GM21381 (cell line): Measurements from ENCODE around the gene TRMT1.

Experiments
- ATAC-seq: cut with Tn5 transposase; IDR thresholded peaks from one replicate; pipeline ENCODE4 v1.9.1; 2021; ENCODE audit warnings: mild to moderate bottlenecking, moderate library complexity; ENCODE audit not compliant: unreplicated experiment

TRMT1 gene

DNA sequence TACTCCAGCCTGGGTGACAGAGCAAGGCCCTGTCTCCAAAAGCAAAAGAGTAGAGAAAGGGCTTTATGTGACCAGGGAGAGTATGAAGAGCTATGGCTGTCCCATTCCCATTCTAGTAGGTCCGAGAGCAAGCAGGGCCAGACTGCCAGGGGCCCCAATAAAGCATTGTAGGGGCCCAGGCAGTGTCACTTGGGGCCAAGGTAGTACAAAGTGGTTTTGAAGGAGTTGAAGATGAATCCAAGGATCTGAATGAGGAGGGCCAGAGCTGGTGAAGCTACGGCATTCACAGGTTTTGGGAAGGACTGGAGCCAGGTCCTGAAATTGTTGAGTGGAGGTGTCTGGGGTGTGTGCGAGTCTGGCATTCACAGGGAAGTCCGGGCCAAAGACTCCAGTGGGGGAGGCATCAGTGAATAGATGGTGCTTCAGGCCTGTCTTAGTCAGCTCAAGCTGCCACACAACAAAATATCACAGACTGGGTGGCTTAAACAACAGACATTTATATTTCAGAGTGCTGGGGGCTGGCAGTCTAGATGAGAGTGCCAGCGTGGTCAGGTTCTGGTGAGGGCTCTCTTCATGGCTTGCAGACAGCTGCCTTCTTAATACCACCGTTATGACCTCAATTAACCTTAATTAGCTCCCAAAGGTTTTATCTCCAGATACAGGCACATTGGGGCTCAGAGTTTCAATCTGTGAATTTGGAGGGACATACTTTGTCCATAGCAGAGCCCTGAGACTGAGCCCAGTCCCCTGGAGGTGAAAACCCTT lies 11.5 kb upstream of the TRMT1 start:
- no peak for ATAC-seq

DNA sequence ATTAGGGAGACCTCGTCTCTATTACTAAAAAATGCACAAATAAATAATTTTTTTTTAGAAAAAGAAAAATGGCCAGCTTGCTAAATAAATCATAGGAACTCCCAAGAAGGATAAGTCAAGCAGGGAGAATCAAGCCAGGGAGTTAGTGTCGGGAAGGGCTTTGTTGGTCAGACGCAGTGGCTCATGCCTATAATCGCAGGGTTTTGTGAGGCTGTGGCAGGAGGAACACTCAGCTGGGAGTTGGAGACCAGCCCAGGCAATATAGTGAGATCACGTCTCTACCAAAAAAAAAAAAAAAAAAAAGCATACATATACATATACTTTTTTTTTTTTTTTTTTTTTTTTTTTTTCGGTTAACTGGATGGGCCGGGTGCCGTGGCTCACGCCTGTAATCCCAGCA lies 10.5 kb upstream of the TRMT1 start:
- ATAC-seq, result no peak

DNA sequence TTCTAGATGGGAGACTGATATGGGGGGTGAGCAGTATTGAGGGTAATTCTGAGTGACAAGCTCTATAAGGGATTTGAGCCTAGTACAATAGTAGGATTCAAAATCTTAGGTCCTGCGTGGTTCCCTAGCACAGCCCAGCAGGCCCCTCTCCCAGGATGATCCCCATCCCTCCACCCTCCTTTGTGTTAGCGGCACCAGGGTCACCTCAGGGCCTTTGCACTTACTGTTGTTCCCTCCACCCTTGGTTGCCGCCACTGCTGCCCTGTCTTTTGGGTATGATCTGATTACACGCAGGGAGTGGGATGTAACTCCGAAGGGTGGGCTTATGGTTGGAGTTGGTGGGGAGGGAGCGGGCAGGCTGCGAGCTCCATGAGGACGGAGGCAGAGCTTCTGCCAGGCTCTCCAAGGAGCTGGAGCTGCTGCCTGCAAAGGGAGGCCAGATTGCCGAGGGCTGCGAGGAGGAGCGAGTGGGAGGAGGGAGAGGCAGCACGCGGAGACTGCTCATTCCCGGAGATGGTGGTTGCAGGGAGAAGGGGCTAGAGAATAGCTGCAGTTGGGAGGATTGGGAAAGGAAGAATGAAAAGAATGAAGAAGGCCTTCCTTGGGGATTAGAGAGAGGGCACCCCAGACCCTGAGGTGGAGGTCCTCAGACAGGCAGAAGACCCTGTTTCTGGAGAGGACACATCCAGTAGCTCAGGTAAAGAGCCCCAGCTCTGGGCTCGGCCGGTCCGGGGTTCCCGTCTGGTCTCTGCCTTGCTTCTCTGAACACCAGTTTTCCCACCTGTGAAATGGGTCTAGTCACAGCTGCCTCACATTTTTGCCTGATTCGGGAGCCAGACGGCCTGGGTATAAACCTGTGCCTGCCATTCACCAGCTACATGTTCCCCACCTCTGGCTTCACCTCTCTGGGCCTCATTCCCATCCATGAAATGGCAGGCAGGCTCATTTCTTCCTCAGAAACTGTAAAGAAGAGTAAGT lies 6.7 kb upstream of the TRMT1 start:
- ATAC-seq, result no peak

DNA sequence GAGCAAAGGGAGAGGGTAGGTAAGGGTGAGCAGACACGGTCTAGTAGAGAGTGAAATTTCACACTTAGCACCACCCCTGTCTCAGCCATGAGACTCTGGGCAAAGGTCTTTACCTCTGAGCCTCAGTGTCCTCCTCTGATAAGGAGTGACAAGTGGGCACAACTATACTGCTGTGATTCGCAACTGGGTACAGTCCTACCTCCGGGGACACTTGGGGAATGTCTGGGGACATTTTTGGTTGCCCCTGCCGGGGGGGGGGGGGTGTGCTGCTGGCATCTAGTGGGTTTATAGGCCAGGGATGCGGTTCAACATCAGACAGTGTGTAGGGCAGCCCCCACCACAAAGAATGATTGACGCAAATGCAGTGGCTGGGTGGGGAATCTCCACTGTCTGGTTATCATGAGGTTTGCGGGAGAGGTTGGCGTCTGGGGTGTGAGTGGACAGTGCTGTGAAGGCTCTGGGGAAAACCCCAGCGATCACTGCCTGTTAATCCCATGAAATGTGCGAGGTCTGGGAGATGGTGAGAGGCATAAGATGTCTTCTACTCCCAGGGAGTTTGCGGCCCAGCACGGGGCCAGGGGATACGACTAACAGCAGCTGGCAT lies 5.8 kb upstream of the TRMT1 start:
- ATAC-seq, result no peak

DNA sequence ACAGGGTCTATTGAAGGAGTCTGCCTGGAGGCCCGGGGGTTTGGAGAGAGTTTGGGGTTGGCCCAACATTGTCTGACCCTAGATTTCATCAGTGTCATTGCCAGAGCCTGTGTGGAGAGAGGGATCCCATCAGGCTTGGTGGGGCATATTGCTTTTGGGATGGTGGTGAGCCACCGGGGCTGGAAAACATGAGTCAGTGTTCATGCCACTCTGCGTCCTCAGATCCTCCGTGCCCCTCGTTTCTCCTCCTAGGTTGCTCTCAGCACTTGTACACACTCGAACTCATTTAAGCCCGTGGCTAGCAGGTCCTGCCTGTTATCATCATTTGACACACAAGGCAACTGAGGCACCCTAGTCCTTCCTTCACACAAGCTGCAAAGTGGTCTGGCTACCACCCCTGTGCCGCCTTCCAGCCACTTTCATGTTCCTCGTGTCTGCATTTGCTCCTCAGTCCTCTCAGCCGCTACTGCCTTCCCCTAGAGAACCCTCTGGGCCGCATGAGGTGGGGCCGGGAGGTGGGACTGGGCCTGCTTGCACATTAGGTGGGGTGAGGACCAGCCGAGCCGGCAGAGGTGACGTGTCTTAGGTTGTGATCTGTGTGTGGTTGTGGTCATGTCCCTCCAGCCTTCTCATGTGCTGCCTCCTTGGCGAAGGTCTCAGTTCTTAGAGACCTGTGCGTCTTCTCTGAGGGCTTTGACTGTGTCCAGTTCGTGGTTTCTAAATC lies 5.2 kb upstream of the TRMT1 start:
- ATAC-seq, result no peak

DNA sequence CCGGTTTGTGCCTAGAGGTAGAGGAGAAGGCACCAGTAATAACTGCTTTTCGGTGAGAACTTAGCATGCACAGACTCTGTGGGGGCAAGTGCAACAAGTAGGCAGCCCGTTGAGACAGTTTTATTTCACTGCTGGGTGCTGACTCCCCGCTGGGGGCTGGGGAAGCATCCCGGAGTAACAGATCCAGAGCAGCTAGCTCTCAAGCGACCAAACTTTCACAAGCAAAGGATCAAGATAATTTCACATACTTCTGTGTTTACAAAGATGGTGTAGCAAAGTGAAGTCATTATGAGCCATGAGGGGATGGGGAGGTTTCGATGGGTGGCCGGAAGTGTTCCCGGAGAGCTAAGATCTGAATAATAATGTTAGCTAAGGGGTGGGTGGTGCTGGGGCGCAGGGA lies 4.3 kb upstream of the TRMT1 start:
- ATAC-seq, result no peak

DNA sequence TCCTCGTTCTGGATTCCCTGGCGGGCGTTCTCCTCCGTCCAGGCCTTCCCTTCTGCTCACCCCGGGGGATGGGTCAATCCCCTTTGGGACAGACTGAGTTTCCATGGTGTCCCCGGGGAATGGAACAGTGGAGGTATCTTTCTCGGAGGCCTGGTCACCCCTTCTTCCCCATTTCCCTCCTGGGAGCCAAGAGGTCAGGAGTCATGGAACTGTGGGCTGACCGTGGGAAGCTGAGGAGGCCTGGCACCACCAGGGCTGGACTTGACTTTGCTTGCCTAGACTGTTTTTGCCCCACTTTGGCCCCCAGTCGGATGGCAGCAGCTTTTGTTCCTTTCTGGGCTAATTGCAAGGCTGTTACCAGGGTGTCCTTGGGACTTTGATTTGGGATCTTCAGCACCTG lies 3.5 kb upstream of the TRMT1 start:
- no peak for ATAC-seq

DNA sequence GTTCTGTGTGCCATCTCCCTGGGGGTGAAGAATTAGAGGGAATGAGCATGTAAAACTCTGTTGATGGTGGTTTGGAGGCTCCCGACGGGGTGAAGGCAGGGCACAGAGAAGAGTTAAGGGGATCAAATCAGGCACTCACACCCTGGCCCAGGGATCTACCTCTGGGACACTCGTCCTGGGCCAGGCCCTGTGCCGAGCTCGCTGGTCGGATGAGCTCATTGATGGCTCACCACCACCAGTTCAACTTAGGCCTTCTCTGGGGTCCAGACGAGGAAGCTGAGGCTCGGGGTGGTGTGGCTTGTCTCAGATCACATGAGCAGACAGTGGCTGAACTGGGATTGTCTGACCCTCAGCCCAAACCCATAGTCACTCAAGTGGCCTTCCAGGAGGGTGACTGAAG lies 3.1 kb upstream of the TRMT1 start:
- no peak for ATAC-seq

DNA sequence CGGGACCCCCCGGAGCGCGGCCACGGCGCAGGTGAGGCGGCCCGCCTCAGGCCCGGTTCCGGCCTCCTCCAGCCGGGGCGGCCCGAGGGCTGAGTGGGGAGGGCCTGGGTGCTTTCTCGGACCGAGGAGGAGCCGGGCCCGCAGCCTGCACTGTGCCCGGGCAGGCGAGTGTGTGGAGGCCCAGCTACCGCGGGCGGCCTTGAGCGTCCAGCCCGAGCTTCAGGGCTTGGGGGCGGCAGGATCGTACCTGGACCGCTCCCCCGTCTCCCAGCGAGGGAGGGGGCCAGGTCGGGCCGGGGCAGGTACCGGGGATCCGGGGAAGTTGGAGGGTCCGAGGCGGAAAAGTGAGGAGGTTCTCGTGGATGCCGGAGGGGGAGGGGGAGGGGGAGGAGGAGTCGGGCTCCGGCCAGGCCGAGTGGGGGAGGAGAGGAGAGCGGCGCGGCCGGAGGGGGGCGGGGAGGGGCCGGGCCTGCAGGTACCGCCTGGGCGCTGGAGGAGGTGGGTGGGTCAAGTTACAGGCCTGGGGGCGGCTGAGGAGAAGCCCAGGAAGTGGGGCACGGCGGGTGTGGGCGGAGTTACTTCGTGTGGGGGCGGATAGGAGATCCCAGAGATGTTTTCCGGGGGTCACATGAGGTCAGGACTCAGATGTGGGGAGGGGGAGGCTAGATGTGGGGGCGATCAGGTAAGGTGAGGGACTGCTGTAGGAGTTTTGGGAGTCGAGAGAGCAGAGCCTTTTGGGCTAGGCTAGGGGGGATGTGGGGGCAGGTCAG lies 2.1 kb upstream of the TRMT1 start:
- ATAC-seq, result peak; percentile 6

DNA sequence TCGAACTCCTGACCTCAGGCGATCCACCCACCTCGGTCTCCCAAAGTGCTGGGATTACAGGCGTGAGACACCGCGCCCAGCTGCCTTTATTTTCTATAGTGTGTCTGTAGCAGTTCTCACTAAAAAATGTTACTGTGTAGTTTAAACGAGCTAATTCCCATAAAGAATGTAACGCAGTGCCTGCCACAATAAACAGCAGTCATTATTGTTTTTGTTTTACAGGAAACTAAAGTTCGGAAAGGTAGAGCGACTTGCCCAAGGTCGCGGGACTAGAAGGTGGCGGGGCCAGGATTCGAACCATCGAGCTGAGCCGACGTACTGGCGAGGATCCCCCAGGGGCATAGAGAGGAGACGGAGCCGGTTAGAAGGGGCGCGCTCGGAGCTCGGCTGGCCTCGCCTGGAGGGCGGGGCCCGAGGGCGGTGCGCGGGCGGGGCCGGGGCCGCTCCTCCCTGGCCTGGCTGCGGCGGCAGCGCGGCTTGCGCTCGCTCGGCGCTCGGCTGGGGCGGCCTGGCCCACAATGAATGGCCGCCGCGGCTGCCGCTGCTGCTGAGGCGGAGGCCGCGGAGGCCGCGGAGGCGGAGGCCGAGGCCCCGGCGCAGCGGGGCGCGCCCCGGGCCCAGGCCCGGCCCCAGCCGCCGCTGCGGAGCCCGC lies 1.4 kb upstream of the TRMT1 start, which contains the start of gene NACC1:
Gene NACC1, plus strand, starts transcription at position 493 of the 652 bp plus-strand sequence. CDS start 16,944 bp downstream, outside the sequence.
- ATAC-seq, result peak; percentile 51

DNA sequence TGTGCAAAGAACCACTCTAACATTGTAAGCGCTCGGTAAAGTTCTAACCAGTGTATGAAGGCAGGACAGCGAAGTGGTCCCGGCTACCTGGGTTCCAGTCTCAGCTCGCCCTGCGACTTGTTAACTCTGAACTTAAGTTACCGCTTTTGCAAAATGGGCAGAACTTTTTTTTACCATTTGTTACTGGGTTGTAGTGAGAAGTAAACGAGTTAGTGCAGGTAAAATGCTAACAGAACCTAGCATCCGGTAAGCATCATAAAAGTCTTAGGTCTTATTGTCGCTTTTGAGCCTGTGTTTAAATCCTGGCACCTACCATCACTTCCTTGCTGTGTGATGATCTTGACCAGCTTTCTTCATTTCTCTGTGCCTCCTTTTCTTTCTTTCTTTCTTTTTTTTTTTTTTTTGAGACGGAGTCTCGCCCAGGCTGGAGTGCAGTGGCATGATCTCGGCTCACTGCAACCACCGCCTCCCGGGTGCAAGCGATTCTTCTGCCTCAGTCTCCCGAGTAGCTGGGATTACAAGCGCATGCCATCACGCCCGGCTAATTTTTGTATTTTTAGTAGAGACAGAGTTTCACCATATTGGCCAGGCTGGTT lies 734 bp upstream of the TRMT1 start:
- ATAC-seq, result no peak

DNA sequence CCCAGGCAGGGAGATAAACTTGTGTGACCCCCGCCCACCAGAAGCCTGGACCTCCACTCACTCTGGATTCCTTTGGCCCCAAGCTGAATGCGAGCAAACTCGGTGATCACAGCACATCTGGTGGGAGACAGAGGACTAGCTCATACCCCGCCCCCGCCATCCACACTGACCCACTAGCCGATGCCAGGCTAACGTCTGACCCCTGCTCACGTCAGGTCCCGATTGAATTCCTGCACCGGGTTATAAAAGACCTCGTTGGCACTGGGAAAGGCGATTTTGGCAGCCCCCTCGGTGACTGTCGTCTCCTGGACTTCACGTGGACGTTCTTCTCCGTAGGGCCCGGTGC lies 631 bp downstream of the TRMT1 start:
- ATAC-seq, result no peak

DNA sequence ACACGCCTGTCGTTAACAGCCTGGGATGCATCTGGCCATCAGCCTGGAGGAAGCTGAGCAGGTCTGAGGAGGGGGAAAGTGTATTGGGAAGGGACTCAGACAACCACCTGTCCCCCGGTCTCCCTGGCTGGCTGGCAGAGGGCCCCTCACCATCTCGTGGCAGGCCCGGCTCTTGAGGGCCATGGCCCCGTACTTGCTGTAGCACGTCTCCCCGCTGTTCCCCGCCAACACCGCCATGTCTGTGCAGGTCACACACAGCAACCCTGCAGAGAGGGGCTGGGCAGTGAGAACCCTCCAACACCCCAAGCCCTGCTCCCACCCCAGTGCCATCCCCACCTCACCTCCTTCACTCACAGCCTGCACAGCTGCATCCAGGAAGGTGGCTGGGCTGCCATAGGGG lies 4.0 kb downstream of the TRMT1 start:
- no peak for ATAC-seq

DNA sequence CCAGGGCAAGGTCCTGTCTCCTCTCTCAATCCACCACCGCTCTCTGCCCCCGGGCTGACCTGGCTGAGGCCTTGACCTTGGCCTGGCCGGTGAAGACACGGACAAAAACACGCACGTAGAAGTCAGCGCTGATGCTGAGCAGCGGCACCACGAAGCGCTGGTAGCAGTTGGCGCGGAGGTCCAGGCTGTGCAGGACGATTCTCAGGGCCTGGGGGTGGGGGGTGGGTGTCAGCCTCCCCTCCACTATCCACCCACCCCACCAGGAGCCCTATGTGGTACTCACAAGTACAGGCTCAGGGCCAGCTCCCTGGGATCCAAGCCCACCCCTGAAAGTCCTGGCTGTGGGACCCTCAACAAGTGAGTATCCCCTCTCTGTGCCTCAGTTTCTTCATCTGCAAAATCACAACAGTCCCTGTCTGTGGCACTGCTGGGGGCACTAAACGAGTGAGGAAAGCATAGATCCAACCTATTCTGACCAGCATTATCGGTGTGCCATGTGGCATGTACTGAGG lies 6.4 kb downstream of the TRMT1 start:
- ATAC-seq, result no peak

DNA sequence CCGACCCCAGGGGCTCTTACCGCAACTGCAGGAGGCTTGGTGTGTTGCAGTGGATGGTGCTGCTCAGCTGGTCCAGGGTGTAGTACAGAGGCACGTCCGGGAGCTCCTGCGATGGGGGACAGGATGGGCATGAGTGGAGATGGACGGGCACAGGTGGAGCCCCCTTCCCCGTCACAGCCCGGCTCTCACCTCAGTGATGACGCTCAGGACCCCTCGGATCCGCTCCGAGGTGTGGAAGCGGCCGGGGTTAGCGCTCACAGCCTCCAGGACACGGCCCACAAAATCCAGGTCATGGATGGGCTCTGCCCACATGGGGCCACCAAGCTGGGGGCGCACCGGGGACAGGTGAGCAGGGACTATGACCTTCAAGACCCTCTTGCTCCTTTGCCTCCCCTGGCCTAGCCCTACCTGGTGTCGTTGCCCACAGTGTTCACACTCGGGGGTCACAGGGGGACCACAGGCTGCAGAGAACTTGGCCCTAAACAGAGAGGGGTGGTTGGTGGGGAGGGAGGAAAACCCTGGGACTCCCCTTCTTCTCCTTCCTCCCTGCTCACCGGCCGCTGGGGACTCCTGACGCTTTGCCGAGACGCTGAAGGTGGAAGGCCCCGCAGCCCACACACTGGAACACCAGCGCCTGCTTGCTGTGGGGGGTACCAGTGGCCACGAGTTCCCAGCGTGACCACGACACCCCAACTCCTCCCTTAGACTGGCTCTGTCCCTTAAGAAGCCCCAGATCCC lies 7.0 kb downstream of the TRMT1 start:
- ATAC-seq, result no peak

DNA sequence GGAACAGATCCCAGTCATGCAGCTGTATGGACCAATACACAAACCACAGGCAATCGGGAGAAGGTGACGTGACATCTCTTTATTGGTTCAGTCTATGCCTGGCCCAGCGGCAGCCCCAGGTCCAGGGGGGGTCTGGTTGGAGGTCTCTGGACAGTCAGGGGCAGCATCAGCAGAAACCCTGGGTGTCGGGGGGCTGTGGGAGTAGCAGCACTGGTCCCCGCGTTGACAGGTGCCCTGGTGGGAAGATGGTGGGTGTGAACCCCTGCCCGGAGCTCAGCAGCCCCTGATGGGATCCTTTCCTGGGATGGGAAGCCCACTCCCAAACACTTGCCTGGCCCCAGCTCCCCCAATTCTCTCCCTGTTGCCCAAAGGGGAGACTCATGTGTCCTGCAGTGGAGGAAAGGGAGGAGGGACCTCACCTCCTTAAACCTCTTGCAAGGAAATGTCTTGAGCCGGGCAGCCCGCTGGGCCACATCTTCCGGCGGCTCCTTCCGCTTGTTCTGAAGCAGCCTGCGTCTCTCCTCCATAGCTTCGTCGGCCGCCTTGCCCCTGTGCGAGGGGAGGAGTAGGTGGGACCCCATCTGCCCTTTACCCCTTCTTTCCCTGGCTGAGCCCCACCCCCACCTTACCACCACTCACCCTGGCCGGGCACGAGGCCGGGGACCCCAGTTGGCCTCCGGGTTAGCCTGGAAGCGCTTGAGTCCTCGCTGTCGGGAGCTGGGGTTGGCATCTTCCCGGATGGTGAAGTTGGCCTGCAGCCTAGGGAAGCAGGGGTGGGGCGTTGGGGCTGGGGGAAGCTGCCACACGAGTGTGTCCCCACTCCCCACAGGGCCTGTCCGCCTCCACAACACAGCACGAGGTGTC lies 11.5 kb downstream of the TRMT1 start:
- ATAC-seq, result no peak

DNA sequence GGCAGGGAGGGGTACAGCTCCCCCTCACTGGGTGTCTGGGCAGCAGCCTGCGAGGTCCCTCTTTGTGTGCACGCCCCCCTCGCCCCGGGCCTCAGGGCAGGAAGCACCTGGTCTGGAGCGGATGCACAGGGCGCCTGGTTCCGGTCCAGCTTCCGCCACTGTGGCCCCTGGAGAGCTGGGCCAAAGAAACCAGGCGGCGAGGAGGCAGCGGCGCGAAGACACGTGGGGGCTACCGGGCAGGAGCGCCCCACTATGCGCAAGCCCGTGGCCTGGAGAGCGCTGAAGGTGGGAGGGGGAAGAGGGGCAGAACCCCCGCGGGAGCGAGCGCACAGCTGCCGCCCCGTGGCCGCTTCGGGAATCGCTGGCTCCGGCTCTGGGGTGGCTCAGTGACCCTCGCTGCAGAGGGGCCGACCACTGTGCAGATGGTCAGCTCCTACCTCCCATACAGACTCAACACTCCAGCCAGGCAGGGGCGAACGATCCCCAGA lies 12.1 kb downstream of the TRMT1 start:
- peak; percentile 26 for ATAC-seq
